Ovary (tissue), 9 donors: ENCODE data around the gene TNFRSF9. TPM values are rescaled to one million over a fixed set of nuclear protein-coding genes. Genes with fewer than 3 reads are reported as not detected.

Experiments
- DNase-seq, 5 donors: peaks; one replicate each; pipeline ENCODE4 v3.0.0-alpha.2; 2019 to 2020
- H3K27ac ChIP-seq, 2 donors: fragments of 200-600 bp; one replicate each; pipeline versions ENCODE4 v1.5.1 to v1.8.0; 2019 to 2022
- H3K27me3 ChIP-seq: fragments of 200-600 bp; one replicate; pipeline ENCODE4 v1.8.0; 2022
- H3K36me3 ChIP-seq: fragments of 200-600 bp; sonication (generic); one replicate; pipeline ENCODE4 v1.5.1; 2019
- H3K4me1 ChIP-seq: one replicate; pipeline ENCODE4 v1.8.1; 2013; ENCODE audit warnings: mild to moderate bottlenecking, moderate library complexity; ENCODE audit not compliant: insufficient read depth
- H3K4me3 ChIP-seq: fragments of 200-600 bp; sonication (generic); one replicate; pipeline ENCODE4 v1.5.1; 2017
- H3K9me3 ChIP-seq, 2 donors: fragments of 200-600 bp in 1 of 2; sonication (generic) in 1 of 2; one replicate each; pipeline versions ENCODE4 v1.5.1 to v1.8.1; 2013 to 2019; ENCODE audit warnings: mild to moderate bottlenecking in 1 of 2, moderate library complexity in 1 of 2
- CTCF ChIP-seq, 3 donors: fragments of 450-650 bp in 2 of 3; fragments of 200-600 bp in 1 of 3; IDR thresholded peaks; one replicate each; pipeline versions ENCODE4 v1.5.1 to v1.8.0; 2016 to 2022; ENCODE audit warnings: antibody characterized with exemption in 3 of 3, mild to moderate bottlenecking in 1 of 3
- EP300 ChIP-seq: sonication (generic); formaldehyde crosslinking; IDR thresholded peaks from one replicate; pipeline ENCODE4 v1.6.1; 2017; ENCODE audit warnings: antibody characterized with exemption
- POLR2A ChIP-seq: fragments of 450-650 bp; IDR thresholded peaks from one replicate; pipeline ENCODE4 v1.6.1; 2017; ENCODE audit warnings: antibody characterized with exemption, mild to moderate bottlenecking, moderate library complexity
- WGBS, 3 donors: extraction: QIAGEN DNeasy Blood & Tissue Kit in 1 of 3; methylation state at CpG; one replicate each; pipeline versions ENCODE4 v1.1.5 to v1.1.7; 2013 to 2017; 5-methylcytosine and 5-hydroxymethylcytosine counted together
- intact Hi-C, 4 donors: fragments of 100-400 bp; cut with DNase I; formaldehyde crosslinking; loops; one replicate each; pipeline versions ENCODE4 v1.11.0 to v1.15.1; 2022 to 2023
- polyA plus RNA-seq, 2 donors: library from polyadenylated mRNA; stranded (reverse); fragments of 200-250 nt in 1 of 2; fragments of 350-450 nt in 1 of 2; fragmentation: Illumina TruSeq in 1 of 2; extraction: RNeasy Lipid Tissue Mini Kit (QIAGEN cat#74804) in 1 of 2; gene quantifications; one replicate each; pipeline ENCODE4 v1.2.3, GENCODE V29; 2013 to 2014
- total RNA-seq, 7 donors: library from RNA; depleted of rRNA in 2 of 7; stranded (reverse); fragments of >200 nt in 2 of 7; fragmentation: NEBNext Ultra II Directional in 3 of 7; extraction: Animal tissue kit (Norgen Biotek cat#: 25700) in 3 of 7; gene quantifications; one replicate each; pipeline versions ENCODE4 v1.1.0 to v1.2.4, GENCODE V29; 2016 to 2023
- donor health status: DM: no; HTN: no; CAD: no; lungs with moderate emphysema.
- donor health status: DM: no; HTN: no; CAD: no.
- donor health status: Bipolar disorder and iron deficiency.
- donor health status: DM: yes; HTN: yes; CAD: no.
- donor health status: DM: no; HTN: no; CAD: no.
- donor health status: DM: yes; HTN: yes; CAD: no.

TNFRSF9 gene
- total and polyA plus RNA-seq, 9 donors: 0.05 to 0.10 (median 0.08) TPM; not detected in 6

GRCh38 chr1:7912743-7913557 is 27.7 kb downstream of the TNFRSF9 start:
- Histone ChIP-seq H3K27me3 (no peaks in the 10 kb centered on the region), H3K9me3 (no peaks in the 10 kb centered on the region), H3K36me3 (no peaks in the 10 kb centered on the region), H3K27ac (no peak overlapping the region), H3K4me3 (no peak overlapping the region), H3K4me1 (no peaks in the 10 kb centered on the region)
- no peak for TF ChIP-seq CTCF (IDR thresholded peaks at IDR 0.05)
- no peak for TF ChIP-seq EP300
- TF ChIP-seq POLR2A: no peak
- DNase-seq: no peak
- WGBS, 3 donors: 55 to 66% (median 62%) methylated on average over 18 of the region's 18 CpGs
- intact Hi-C loops: no loop called here

- H3K4me1 ChIP-seq: no peaks in the 10 kb centered on the region
- H3K4me3 ChIP-seq: no peak overlapping the region
- WGBS, 3 donors: 80 to 85% (median 82%) methylated on average over 3 of the region's 3 CpGs
- TF ChIP-seq CTCF (IDR thresholded peaks at IDR 0.05) (no peak), EP300 (no peak), POLR2A (no peak)
- no peak overlapping the region for H3K27ac ChIP-seq
- intact Hi-C loops: no loop called here
- no peaks in the 10 kb centered on the region for H3K36me3 ChIP-seq
- no peaks in the 10 kb centered on the region for H3K9me3 ChIP-seq
- DNase-seq: no peak
- no peaks in the 10 kb centered on the region for H3K27me3 ChIP-seq
These were observed 28.5 kb downstream of the TNFRSF9 start for GRCh38 chr1:7912145-7912544.

- intact Hi-C loops: no loop called here
- Histone ChIP-seq H3K36me3 (no peaks in the 10 kb centered on the region), H3K4me1 (peaks cover 2% of the 10 kb centered on the region), H3K27me3 (no peaks in the 10 kb centered on the region), H3K9me3 (no peaks in the 10 kb centered on the region), H3K4me3 (no peak overlapping the region), H3K27ac (no peak overlapping the region)
- WGBS, 3 donors: 75 to 77% (median 76%) methylated on average over 12 of the region's 12 CpGs
- DNase-seq: no peak
- TF ChIP-seq EP300: no peak
- TF ChIP-seq POLR2A: no peak
- no peak for TF ChIP-seq CTCF (IDR thresholded peaks at IDR 0.05)
These were observed 35.4 kb downstream of the TNFRSF9 start for GRCh38 chr1:7905262-7905661.

GRCh38 chr1:7902478-7903085 is 38.1 kb downstream of the TNFRSF9 start:
- TF ChIP-seq POLR2A: no peak
- TF ChIP-seq EP300: no peak
- peak in 1 of 3 donors; percentile 35 for TF ChIP-seq CTCF (IDR thresholded peaks at IDR 0.05)
- no peaks in the 10 kb centered on the region for H3K9me3 ChIP-seq
- DNase-seq: peak; percentile 15 to 56 (median 29)
- no peak overlapping the region for H3K4me3 ChIP-seq
- no peak overlapping the region for H3K27ac ChIP-seq
- no peaks in the 10 kb centered on the region for H3K36me3 ChIP-seq
- WGBS, 3 donors: 23 to 27% (median 23%) methylated on average over 21 of the region's 21 CpGs
- peaks cover 2% of the 10 kb centered on the region for H3K4me1 ChIP-seq
- intact Hi-C loops: loop anchor here in 2 of 4 donors (5.0 kb wide), 1 partner anchor 235 kb away; no protein-coding TSS in a partner anchor
- no peaks in the 10 kb centered on the region for H3K27me3 ChIP-seq
